KMS-11 (cell line): ENCODE data around the gene PBXIP1.

Experiments used
- H2AFZ ChIP-seq: fragments of 200-600 bp; sonication (generic); 2 replicates; pipeline ENCODE4 v1.6.1; 2016; ENCODE audit warnings: antibody characterized with exemption, mixed run types, low read depth
- H3K27ac ChIP-seq: fragments of 200-600 bp; sonication (generic); 2 replicates; pipeline ENCODE4 v1.6.1; 2016; ENCODE audit warnings: mild to moderate bottlenecking, mixed run types
- H3K27me3 ChIP-seq: fragments of 200-600 bp; sonication (generic); 2 replicates; pipeline ENCODE4 v1.6.1; 2017; ENCODE audit warnings: mild to moderate bottlenecking, low read depth, mixed run types, moderate library complexity; ENCODE audit not compliant: insufficient read depth
- H3K36me3 ChIP-seq: fragments of 200-600 bp; sonication (generic); 2 replicates; pipeline ENCODE4 v1.6.1; 2017; ENCODE audit warnings: mild to moderate bottlenecking, mixed run types; ENCODE audit not compliant: insufficient read depth
- H3K4me1 ChIP-seq: fragments of 200-600 bp; sonication (generic); 2 replicates; pipeline ENCODE4 v1.6.1; 2016; ENCODE audit warnings: mild to moderate bottlenecking, low read depth, mixed run types; ENCODE audit not compliant: poor library complexity, severe bottlenecking
- H3K4me2 ChIP-seq: fragments of 200-600 bp; sonication (generic); 2 replicates; pipeline ENCODE4 v1.7.0; 2016; ENCODE audit warnings: mild to moderate bottlenecking, mixed run types
- H3K4me3 ChIP-seq: fragments of 200-600 bp; sonication (generic); IDR thresholded peaks from 2 replicates; pipeline ENCODE4 v1.6.1; 2017; ENCODE audit warnings: low read depth, low read length, mixed read lengths; ENCODE audit not compliant: insufficient read depth
- H3K79me2 ChIP-seq: fragments of 200-600 bp; sonication (generic); 2 replicates; pipeline ENCODE4 v1.6.1; 2016; ENCODE audit warnings: low read depth, mixed run types; ENCODE audit not compliant: insufficient read depth
- H3K9ac ChIP-seq: fragments of 200-600 bp; sonication (generic); 2 replicates; pipeline ENCODE4 v1.6.1; 2016; ENCODE audit warnings: mild to moderate bottlenecking, mixed run types
- H4K20me1 ChIP-seq: fragments of 200-600 bp; sonication (generic); 2 replicates; pipeline ENCODE4 v1.6.1; 2016; ENCODE audit warnings: mild to moderate bottlenecking, mixed run types; ENCODE audit not compliant: insufficient read depth
- CTCF ChIP-seq: fragments of 200-600 bp; sonication (generic); conservative IDR thresholded peaks from 2 replicates; pipeline ENCODE4 v1.6.1; 2017; ENCODE audit warnings: low read depth, mild to moderate bottlenecking, antibody characterized with exemption, low read length, moderate library complexity, mixed read lengths

The PBXIP1 gene

GRCh38 chr1:154926201-154926600 lies 29.7 kb downstream of the PBXIP1 start:
- peaks cover 6% of the 10 kb centered on the region; the same call in 1 of the 2 replicates for H3K36me3 ChIP-seq
- H3K9ac ChIP-seq, result no peak overlapping the region
- no peaks in the 10 kb centered on the region for H3K79me2 ChIP-seq
- no peak overlapping the region for H3K4me2 ChIP-seq
- H3K4me3 ChIP-seq, result no peak overlapping the region
- no peaks in the 10 kb centered on the region for H3K27me3 ChIP-seq
- no peaks in the 10 kb centered on the region for H4K20me1 ChIP-seq
- no peak overlapping the region for H2AFZ ChIP-seq
- no peak overlapping the region for H3K27ac ChIP-seq
- H3K4me1 ChIP-seq, result peaks cover 9% of the 10 kb centered on the region
- TF ChIP-seq CTCF, result no peak

GRCh38 chr1:154925335-154926170 lies 30.3 kb downstream of the PBXIP1 start:
- no peak overlapping the region for H3K27ac ChIP-seq
- H3K27me3 ChIP-seq, result no peaks in the 10 kb centered on the region
- H3K4me2 ChIP-seq, result no peak overlapping the region
- no peak overlapping the region for H3K9ac ChIP-seq
- H4K20me1 ChIP-seq, result no peaks in the 10 kb centered on the region
- H3K36me3 ChIP-seq, result peaks cover 6% of the 10 kb centered on the region; the same call in 1 of the 2 replicates
- H3K4me1 ChIP-seq, result peaks cover 9% of the 10 kb centered on the region
- no peak overlapping the region for H3K4me3 ChIP-seq
- no peaks in the 10 kb centered on the region for H3K79me2 ChIP-seq
- no peak overlapping the region for H2AFZ ChIP-seq
- TF ChIP-seq CTCF, result no peak

- no peaks in the 10 kb centered on the region for H3K79me2 ChIP-seq
- H3K9ac ChIP-seq, result no peak overlapping the region
- H3K4me2 ChIP-seq, result no peak overlapping the region
- no peak overlapping the region for H3K27ac ChIP-seq
- no peak for TF ChIP-seq CTCF
- H2AFZ ChIP-seq, result no peak overlapping the region
- H4K20me1 ChIP-seq, result no peaks in the 10 kb centered on the region
- no peaks in the 10 kb centered on the region for H3K27me3 ChIP-seq
- H3K4me3 ChIP-seq, result no peak overlapping the region
- peaks cover 9% of the 10 kb centered on the region for H3K4me1 ChIP-seq
- H3K36me3 ChIP-seq, result peaks cover 6% of the 10 kb centered on the region; the same call in 1 of the 2 replicates
Measured at GRCh38 chr1:154923695-154924094, 32.2 kb downstream of the PBXIP1 start.

GRCh38 chr1:154913273-154913672 lies 42.6 kb downstream of the PBXIP1 start:
- Histone ChIP-seq H3K36me3 (no peaks in the 10 kb centered on the region), H3K4me3 (no peak overlapping the region), H3K79me2 (no peaks in the 10 kb centered on the region), H3K4me2 (no peak overlapping the region), H3K9ac (no peak overlapping the region), H3K27me3 (no peaks in the 10 kb centered on the region), H4K20me1 (no peaks in the 10 kb centered on the region), H2AFZ (no peak overlapping the region), H3K27ac (no peak overlapping the region), H3K4me1 (no peaks in the 10 kb centered on the region)
- no peak for TF ChIP-seq CTCF
